Middle frontal gyrus (tissue), 1 donor: ENCODE data around the gene NRROS.
A peak's percentile ranks its signal among the peaks of the same experiment; 100 is the strongest.

ENCODE experiments used
- DNase-seq: peaks from one replicate; pipeline ENCODE4 v3.0.0-alpha.2; 2015; ENCODE audit warnings: low spot score; ENCODE audit errors: extremely low spot score

The NRROS gene

GRCh38 chr3:196684548-196685407 lies 45.3 kb downstream of the NRROS start:
- DNase-seq: peak; percentile 57

GRCh38 chr3:196686436-196686835 lies 46.9 kb downstream of the NRROS start:
- DNase-seq: no peak

- DNase-seq: no peak
These were observed 48.9 kb downstream of the NRROS start for GRCh38 chr3:196688349-196688748.

- DNase-seq: no peak
These were observed 50.6 kb downstream of the NRROS start for GRCh38 chr3:196689941-196690660.

- no peak for DNase-seq
These were observed 51.9 kb downstream of the NRROS start for GRCh38 chr3:196691386-196691785.

GRCh38 chr3:196694202-196694638 lies 54.7 kb downstream of the NRROS start:
- DNase-seq: no peak

- no peak for DNase-seq
These were observed 55.7 kb downstream of the NRROS start for GRCh38 chr3:196694941-196695848.

- DNase-seq: no peak
These were observed 56.3 kb downstream of the NRROS start for GRCh38 chr3:196695849-196696226.

- no peak for DNase-seq
These were observed 57.8 kb downstream of the NRROS start for GRCh38 chr3:196697270-196697669.

GRCh38 chr3:196699749-196700148 lies 60.3 kb downstream of the NRROS start:
- no peak for DNase-seq

- no peak for DNase-seq
These were observed 61.3 kb downstream of the NRROS start for GRCh38 chr3:196700801-196701200.

- DNase-seq: no peak
These were observed 66.8 kb downstream of the NRROS start for GRCh38 chr3:196706327-196706726.

GRCh38 chr3:196706731-196707130 lies 67.2 kb downstream of the NRROS start:
- no peak for DNase-seq

- no peak for DNase-seq
These were observed 68.1 kb downstream of the NRROS start for GRCh38 chr3:196707566-196707965.

GRCh38 chr3:196708467-196708866 lies 69.0 kb downstream of the NRROS start:
- DNase-seq: no peak
